Measurements from ENCODE around the gene TSPAN19.

TSPAN19 gene

DNA sequence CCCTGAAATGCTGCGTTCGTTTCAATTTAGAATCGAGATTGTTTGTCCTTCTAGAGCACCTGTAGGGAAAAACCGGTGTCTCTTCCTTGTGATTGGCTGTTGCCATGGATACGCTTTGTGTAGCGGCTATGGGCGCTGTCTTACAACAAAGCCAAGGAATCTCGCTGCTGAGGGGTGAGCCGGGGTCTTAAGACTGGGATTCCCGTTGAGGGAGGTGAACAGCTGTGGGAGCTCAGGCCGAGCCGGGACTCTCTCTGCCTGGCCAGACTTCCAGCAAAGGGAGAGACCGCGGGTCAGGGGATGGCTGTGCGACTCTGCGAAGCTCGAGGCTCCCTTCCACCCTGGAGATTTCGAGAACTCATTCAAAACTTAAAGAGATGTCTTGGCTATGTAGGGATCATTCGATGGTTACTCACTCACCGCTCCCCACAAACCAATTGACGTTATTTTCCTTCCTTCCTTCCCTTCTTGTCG, at the start of gene TSPAN19, which contains the start of gene LRRIQ1:
Gene TSPAN19, minus strand, starts transcription at position 44 of the 474 bp plus-strand sequence. CDS start 6,331 bp downstream, outside the sequence.
Gene LRRIQ1, plus strand, starts transcription at position 118 of the 474 bp plus-strand sequence. CDS start 1,826 bp downstream, outside the sequence.
- Histone ChIP-seq H3K27me3 (ENCODE audit: low read length) (no peaks in the 10 kb centered on the region), H3K9me3 (ENCODE audit: insufficient read depth, low read length) (no peaks in the 10 kb centered on the region), H3K9ac (ENCODE audit: low read length) (no peak within 1 kb of the TSS), H3K9me2 (replicated peaks; ENCODE audit: insufficient read depth, low read length) (no peaks in the 10 kb centered on the region), H3K79me2 (ENCODE audit: insufficient read depth, low read length) (no peaks in the 10 kb centered on the region), H3F3A (ENCODE audit: insufficient read depth) (no peaks in the 10 kb centered on the region), H4K20me1 (ENCODE audit: low read depth, low read length) (no peaks in the 10 kb centered on the region), H2AFZ (ENCODE audit: low read depth, low read length, severe bottlenecking) (no peak within 1 kb of the TSS), H3K4me2 (ENCODE audit: low read depth, low read length, poor library complexity, severe bottlenecking) (no peak within 1 kb of the TSS), H3K36me3 (ENCODE audit: low read length) (no peaks in the 10 kb centered on the region), H3K27ac (ENCODE audit: low read depth, low read length) (no peak within 1 kb of the TSS), H3K4me3 (ENCODE audit: insufficient read depth, low read length, poor library complexity, severe bottlenecking) (no peak within 1 kb of the TSS)
- TF ChIP-seq EZH2phosphoT487 (conservative IDR thresholded peaks at IDR 0.05; ENCODE audit: low read length): no peak
- TF ChIP-seq, protein P1, sequence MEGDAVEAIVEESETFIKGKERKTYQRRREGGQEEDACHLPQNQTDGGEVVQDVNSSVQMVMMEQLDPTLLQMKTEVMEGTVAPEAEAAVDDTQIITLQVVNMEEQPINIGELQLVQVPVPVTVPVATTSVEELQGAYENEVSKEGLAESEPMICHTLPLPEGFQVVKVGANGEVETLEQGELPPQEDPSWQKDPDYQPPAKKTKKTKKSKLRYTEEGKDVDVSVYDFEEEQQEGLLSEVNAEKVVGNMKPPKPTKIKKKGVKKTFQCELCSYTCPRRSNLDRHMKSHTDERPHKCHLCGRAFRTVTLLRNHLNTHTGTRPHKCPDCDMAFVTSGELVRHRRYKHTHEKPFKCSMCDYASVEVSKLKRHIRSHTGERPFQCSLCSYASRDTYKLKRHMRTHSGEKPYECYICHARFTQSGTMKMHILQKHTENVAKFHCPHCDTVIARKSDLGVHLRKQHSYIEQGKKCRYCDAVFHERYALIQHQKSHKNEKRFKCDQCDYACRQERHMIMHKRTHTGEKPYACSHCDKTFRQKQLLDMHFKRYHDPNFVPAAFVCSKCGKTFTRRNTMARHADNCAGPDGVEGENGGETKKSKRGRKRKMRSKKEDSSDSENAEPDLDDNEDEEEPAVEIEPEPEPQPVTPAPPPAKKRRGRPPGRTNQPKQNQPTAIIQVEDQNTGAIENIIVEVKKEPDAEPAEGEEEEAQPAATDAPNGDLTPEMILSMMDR (IDR thresholded peaks at IDR 0.05; ENCODE audit: insufficient read depth, low read length, poor library complexity, severe bottlenecking): no peak

GRCh38 chr12:85085066-85085465, 49.0 kb upstream of the TSPAN19 start:
- no peaks in the 10 kb centered on the region for H3K36me3 ChIP-seq (ENCODE audit: low read length)
- H3K9ac ChIP-seq (ENCODE audit: low read length): no peak overlapping the region
- H3K27ac ChIP-seq (ENCODE audit: low read depth, low read length): no peak overlapping the region
- no peaks in the 10 kb centered on the region for H3K9me3 ChIP-seq (ENCODE audit: insufficient read depth, low read length)
- H3K27me3 ChIP-seq (ENCODE audit: low read length): no peaks in the 10 kb centered on the region
- H4K20me1 ChIP-seq (ENCODE audit: low read depth, low read length): no peaks in the 10 kb centered on the region
- no peak overlapping the region for H3K4me2 ChIP-seq (ENCODE audit: low read depth, low read length, poor library complexity, severe bottlenecking)
- no peaks in the 10 kb centered on the region for H3K9me2 ChIP-seq (replicated peaks; ENCODE audit: insufficient read depth, low read length)
- no peaks in the 10 kb centered on the region for H3K79me2 ChIP-seq (ENCODE audit: insufficient read depth, low read length)
- no peak overlapping the region for H2AFZ ChIP-seq (ENCODE audit: low read depth, low read length, severe bottlenecking)
- H3K4me3 ChIP-seq (ENCODE audit: insufficient read depth, low read length, poor library complexity, severe bottlenecking): no peak overlapping the region
- no peak for TF ChIP-seq EZH2phosphoT487 (conservative IDR thresholded peaks at IDR 0.05; ENCODE audit: low read length)
- TF ChIP-seq, protein P1 (IDR thresholded peaks at IDR 0.05; ENCODE audit: insufficient read depth, low read length, poor library complexity, severe bottlenecking): no peak
- H3F3A ChIP-seq (ENCODE audit: insufficient read depth): no peaks in the 10 kb centered on the region

DNA sequence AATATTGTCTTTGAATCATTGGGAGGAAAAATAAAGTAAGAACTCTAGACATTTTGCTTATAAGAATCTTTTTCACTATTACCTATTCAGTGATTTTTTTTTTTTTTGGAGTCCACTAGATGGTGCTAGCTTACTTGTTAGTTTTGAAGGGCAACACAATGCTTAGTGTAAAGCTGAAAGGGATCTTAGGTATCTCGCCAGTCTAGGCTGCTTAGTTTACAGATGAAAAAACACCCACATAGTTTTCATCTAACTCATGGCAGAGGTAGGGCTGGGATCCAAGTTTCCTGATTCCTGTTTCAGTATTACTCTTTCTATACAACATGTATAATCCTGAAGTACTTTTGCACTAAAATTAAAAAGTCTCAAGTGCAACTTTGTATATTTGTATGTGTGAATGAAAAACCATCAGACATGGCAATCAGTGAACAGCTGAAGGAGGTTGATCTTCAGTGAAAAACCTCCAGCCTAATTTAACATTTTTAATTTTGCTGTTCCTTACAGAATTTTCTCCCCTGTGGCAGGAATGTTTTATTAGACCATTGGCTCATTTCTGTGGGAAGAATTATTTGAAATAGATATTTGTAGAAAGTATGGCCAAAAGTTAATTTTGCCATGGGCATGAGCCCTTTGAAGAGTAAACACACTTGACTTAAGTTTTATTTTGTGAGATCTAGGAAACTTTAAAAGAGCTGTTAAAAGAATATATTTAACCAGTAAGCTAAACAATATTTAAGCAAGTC, 40.8 kb upstream of the TSPAN19 start:
- TF ChIP-seq, protein P1 (IDR thresholded peaks at IDR 0.05; ENCODE audit: insufficient read depth, low read length, poor library complexity, severe bottlenecking): peak; percentile 41
- TF ChIP-seq EZH2phosphoT487 (conservative IDR thresholded peaks at IDR 0.05; ENCODE audit: low read length): no peak
- H3F3A ChIP-seq (ENCODE audit: insufficient read depth): no peaks in the 10 kb centered on the region
- H3K36me3 ChIP-seq (ENCODE audit: low read length): no peaks in the 10 kb centered on the region
- no peak overlapping the region for H3K27ac ChIP-seq (ENCODE audit: low read depth, low read length)
- H3K4me3 ChIP-seq (ENCODE audit: insufficient read depth, low read length, poor library complexity, severe bottlenecking): no peak overlapping the region
- no peak overlapping the region for H2AFZ ChIP-seq (ENCODE audit: low read depth, low read length, severe bottlenecking)
- H3K9me2 ChIP-seq (replicated peaks; ENCODE audit: insufficient read depth, low read length): no peaks in the 10 kb centered on the region
- H3K9me3 ChIP-seq (ENCODE audit: insufficient read depth, low read length): no peaks in the 10 kb centered on the region
- no peak overlapping the region for H3K9ac ChIP-seq (ENCODE audit: low read length)
- no peaks in the 10 kb centered on the region for H4K20me1 ChIP-seq (ENCODE audit: low read depth, low read length)
- no peak overlapping the region for H3K4me2 ChIP-seq (ENCODE audit: low read depth, low read length, poor library complexity, severe bottlenecking)
- H3K79me2 ChIP-seq (ENCODE audit: insufficient read depth, low read length): no peaks in the 10 kb centered on the region
- no peaks in the 10 kb centered on the region for H3K27me3 ChIP-seq (ENCODE audit: low read length)

Measured in SU-DHL-6 (cell line).